GM19239 (cell line): ENCODE data around the gene SHISA7.

Experiments used
- DNase-seq: peaks from one replicate; pipeline ENCODE4 v3.0.0; 2011; ENCODE audit warnings: low spot score; ENCODE audit not compliant: insufficient read length
- FAIRE-seq: peaks from 2 replicates; lab custom pipeline; 2011; peaks lifted over from hg19 to GRCh38; lab: Jason Lieb, UNC

Gene SHISA7

GRCh38 chr19:55382013-55382412, 61.1 kb downstream of the SHISA7 start:
- no peak for DNase-seq
- no peak for FAIRE-seq

- DNase-seq (no peak), FAIRE-seq (no peak)
These were observed 63.9 kb downstream of the SHISA7 start for GRCh38 chr19:55379174-55379573.
